Peyer's patch (tissue), 4 donors: ENCODE results near the gene WDR89.
A peak's percentile ranks its signal among the peaks of the same experiment; 100 is the strongest.

ENCODE experiments used
- CTCF ChIP-seq, 6 experiments: fragments of 450-650 bp in 4 of 6; fragments of 200-600 bp in 2 of 6; sonication (generic) in 1 of 6; IDR thresholded peaks; one replicate each; pipeline ENCODE4 v1.5.1; 2017 to 2019; ENCODE audit warnings: antibody characterized with exemption in 6 of 6, mild to moderate bottlenecking in 3 of 6, moderate library complexity in 1 of 6
- POLR2A ChIP-seq, 2 donors: fragments of 450-650 bp; IDR thresholded peaks; one replicate each; pipeline ENCODE4 v1.5.1; 2017; ENCODE audit warnings: antibody characterized with exemption in 2 of 2, mild to moderate bottlenecking in 2 of 2, moderate library complexity in 2 of 2

DNA sequence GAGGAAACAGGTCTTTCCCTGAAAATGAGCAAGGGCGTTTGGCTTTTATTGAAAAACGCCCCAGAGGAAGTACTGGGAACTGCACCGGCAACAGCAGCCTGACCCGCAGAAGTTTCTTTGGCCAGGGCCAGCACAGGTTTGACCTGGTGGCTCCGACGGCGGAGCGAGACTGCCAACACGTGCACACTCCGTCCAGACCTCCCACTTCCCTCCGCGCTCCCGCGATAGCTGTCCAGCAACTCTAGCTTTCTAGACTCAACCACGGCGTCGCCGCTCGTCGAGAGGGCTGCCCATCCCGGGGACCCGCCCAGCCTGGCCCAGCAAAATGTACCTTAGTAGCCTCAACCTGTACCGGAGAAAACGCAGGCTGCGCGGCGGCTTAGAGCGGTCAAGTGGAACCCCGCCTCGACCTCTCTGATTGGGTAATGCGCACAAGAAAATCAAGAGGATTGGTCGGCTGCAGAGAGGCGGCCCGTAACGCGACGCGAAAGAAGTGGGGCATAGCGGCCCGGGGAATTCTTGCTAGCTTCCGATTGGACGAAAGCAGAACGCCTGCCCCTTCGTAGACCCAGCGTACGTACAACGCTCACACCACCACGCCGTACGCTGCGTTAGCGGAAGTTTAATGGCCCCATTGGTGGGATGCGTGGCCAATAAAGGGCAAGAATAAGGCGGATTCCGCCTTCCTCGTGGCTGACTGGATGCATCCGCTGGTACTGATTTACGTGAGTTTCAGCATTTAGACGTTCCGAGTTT lies at the start of gene WDR89:
- TF ChIP-seq POLR2A (IDR thresholded peaks at IDR 0.05) (peak; percentile 38 to 57), CTCF (IDR thresholded peaks at IDR 0.05) (peak; percentile 68 to 89 (median 82))
